ENCODE measurements around the gene CYB5A. TPM values are rescaled to one million over a fixed set of nuclear protein-coding genes. Genes with fewer than 3 reads are reported as not detected.
A peak's percentile ranks its signal among the peaks of the same experiment; 100 is the strongest.
"Not testable (repeated sequence)": the region's sequence is repeated elsewhere in the genome, so short reads cannot be mapped to it uniquely, and the experiment has no call there.

Gene CYB5A, protein sequence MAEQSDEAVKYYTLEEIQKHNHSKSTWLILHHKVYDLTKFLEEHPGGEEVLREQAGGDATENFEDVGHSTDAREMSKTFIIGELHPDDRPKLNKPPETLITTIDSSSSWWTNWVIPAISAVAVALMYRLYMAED
- 32.7 TPM for polyA plus RNA-seq (2013, experiment 1 of 2; ENCODE audit: insufficient read length)
- polyA plus RNA-seq (2013, experiment 2 of 2; ENCODE audit: insufficient read length), result 32.9 TPM

DNA sequence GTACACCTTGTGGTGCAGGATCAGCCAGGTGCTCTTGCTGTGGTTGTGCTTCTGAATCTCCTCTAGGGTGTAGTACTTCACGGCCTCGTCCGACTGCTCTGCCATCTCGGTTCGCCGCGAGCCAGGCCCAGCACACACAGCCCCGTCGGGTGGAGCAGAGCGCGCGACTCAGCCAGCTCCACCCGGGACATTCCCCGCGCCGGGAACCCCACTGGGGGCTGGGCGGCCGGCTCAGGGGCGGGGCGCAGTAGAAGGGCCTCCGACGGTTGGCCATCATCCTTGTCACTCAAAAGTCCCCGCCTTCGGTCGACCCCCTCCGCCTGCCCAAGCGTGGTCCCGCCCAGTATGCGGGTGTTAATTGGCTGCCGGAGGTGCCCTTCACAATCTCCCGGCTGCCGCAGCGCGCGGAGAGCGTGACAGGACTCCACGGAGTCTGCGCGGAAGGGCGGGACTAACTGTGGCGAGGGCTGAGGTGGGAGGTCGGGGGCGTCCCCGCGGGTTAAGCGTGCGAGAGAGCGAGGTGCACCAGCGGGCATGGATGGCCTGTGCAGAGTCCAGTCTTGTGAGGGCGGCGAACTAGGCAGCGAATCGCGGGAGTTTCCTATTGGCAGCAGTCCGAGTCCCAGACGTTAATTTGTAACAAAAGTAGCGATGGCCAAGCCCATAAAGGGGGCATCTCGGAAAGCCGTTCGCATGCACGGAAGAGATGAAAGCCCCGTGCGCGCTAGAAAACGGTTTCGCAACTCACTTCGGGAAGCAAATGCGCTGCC, at the start of gene CYB5A:
CYB5A (minus strand) TSS at position 193 of the 770 bp plus-strand sequence; CDS start at position 105, 88 bp downstream.
- DNase-seq, result peak; percentile 97

DNA sequence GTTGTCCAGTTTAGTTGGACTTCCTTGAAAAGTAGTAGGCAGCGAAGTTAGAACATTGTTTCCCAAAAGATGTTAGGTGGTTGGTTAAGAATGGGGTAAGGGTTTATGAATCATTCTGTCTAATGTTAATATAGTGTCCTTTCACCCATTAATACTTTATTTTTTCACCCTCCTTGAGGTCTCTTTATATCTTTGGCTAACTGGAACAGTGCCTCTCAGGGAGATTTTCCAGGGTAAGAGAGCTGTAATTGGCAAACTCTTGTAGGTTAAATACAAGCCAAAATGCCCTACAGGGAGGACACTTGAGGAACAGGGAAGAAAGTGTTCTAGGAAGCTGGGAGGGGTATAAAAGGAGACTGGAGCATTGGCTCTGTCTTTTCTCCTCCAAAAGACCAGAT, 46.1 kb upstream of the CYB5A start:
- DNase-seq, result no peak

DNA sequence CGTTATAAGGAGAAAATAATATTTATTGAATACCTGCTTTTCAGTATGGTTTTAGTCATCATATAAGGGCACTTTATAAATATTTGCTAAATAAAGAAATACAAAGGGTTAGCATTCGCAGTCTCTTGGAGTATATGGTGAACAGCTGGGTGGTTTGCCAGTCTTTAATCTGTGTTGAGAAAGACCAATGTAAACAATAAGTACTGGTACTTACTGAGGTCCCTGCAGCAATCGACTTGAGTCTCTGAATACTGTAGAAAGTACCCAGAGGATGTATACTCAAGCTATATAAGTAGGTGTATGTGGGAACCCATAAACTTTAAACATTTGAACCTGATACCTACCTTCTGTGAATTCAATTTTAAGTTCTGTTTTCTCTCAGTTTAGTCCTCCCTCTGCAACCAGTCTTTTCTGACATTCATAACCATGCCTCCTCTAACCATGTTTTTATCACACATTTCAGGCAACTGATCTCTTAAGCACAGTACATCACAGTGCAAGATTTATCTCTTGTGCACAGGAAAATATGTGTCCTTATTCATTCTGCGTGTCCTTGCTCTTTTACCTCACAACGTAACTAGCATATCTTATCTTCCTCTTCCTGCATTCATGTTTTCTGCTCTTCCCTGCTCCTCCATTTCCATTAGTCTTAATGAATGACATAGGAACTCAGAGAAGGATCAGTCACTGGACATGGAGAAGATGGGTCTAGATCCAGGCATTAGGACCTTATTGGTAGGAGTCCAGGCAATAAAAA, 45.6 kb upstream of the CYB5A start:
- DNase-seq, result no peak

DNA sequence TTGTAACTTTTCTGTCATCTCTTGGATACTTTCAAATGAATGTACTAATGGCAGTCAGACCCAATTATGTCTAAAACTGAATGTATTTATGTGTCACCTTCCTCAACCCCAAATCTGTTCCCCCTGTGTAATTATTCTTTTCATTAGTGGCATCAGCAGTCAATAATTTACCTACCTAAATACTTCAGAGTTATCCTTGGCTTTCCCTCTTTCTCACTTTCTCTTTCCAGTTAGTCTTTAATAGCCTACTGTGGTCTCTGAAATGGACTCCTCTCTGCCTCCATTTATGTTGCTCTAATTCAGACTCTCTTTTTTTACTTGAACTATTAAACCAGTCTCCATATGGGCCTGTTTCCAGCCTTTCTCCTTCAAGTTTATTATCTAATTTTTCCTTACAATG, 44.9 kb upstream of the CYB5A start:
- no peak for DNase-seq

DNA sequence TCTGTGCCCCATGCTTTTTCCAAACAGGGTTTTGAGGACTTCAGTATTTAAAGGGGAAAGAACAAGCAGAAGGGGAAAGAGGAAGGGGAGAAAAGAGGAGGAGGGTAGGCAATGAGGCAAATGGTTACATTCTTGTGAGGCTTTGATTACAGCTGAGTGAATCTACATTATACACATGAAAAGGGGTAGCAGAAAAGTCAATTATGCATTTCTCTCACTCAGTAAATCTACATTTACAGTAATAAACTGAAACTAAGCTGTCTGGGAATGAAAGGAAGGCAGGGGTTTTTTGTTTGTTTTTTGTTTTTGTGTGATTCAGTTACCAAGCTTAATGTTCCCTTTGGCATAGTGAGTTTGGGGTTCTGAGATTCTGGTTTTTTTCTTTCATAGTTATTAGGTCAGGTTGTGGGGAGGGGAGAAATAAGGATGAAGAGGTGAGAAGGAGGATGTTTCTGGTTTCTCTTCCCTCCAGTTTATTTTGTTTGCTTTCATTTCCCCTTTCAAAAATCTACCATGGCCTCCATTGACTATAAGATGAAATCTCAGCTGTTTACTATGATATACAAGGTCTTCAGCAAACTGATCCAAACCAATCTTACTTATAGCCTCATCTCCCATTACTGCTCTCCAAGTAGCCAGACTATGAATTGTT, 42.6 kb upstream of the CYB5A start:
- no peak for DNase-seq

DNA sequence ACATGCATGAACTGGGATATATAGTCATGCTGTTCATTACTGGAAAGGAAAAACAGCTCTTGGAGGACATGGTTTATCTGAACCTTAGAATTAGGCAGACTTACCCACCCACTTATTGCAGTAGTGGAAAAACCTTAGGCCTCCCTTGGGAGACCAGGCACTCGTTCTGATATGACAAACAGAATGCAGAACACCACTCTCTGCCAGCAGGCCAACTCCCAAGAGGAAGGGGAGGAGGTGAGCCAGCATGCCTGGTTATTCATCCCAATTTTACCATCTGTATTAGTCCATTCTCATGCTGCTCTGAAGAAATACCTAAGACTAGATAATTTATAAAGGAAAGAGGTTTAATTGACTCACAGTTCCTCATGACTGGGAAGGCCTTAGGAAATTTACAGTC, 41.3 kb upstream of the CYB5A start:
- DNase-seq, result peak; percentile 3

DNA sequence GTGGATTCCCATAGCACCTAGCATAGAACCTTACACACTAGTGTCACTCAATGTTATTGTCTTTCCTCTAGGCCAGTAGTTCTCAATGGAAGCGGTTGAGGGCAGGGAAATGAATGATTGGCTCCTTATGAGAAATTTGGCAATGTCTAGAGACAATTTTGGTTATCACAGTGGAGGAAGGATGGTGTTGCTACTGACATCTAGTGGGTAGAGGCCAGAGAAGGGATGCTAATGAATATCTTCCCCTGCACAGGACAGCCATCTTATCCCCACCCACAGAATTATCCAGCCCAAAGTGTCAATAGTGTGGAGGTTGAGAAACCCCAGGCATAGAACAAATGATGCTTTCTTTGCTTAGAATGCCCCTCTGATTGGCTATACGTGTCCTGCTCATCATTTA, 39.6 kb upstream of the CYB5A start:
- DNase-seq, result peak; percentile 61

DNA sequence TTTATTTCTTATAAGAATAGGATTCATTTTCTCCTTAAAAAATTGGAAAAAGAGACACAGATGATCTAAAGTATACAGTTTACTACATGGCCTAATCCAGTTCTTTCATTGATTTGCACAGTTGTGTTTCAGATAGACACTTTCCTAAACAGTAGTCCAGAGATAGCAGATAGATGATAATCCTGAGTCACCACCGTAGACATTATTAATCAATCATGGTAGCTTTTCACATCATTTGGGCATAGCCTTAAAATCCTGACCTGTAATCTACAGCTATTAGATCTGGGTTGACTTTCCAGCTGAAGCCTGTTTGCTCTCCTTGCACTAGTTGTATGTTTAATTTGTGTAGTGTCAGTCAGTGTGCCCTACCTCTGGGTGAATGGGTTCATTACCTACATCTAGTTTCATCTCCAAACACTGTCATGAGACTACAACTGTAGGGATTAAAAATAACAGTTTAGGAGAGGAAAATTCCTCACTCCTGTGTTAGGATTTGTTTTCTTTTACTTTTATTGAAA, 38.0 kb upstream of the CYB5A start:
- DNase-seq, result no peak

DNA sequence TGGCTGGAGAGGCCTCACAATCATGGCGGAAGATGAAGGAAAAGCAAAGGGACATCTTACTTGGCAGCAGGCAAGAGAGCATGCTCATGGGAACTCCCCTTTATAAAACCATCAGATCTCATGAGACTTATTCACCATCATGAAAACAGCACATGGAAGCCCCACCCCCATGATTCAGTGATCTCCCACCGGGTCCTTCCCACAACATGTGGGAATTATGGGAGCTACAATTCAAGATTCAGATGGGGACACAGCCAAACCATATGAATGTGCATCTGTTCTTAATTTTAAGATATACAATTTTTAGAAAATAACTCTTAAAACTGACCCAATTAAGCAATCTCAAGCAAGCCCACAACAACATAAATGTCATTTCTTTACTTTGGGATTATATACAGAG, 36.4 kb upstream of the CYB5A start:
- DNase-seq, result peak; percentile 90

DNA sequence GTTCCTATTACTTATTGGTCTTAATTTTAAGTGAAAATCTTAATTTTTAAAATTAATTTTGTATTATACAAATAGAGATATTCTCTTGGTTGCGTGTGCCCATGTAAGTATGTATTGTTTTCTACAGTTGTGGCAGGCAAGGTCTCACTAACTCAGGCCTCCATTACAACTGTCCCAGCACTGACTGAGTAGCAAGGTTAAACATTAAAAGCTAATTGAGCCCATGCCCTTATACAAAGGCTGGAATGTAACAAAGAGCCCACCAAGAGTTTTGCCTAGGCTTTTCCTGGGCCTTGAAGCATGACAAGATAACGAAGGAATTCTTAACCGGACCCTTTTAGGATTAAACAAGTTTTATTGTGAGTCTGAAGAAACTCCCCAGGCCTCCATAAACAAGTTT, 35.0 kb upstream of the CYB5A start:
- DNase-seq, result not testable (repeated sequence)

DNA sequence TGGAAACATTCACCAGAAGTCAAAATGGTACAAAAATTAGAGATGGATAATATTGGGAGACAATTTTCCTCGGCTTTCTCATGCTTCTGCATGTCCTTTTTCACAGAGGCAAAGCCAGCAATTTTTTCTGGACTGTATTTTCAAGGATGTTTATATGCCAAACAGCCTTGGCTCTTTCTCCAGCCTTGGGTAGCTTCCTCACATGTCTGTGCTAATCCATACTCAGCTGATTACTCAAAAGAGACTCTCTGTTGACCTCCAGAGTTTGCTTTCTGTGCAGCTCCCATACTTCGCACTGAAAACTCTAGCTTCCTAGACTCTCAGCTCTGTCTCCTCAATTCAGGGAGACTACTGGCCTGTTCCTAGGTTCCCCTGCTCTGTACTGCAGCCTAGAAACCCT, 34.5 kb upstream of the CYB5A start:
- no peak for DNase-seq

DNA sequence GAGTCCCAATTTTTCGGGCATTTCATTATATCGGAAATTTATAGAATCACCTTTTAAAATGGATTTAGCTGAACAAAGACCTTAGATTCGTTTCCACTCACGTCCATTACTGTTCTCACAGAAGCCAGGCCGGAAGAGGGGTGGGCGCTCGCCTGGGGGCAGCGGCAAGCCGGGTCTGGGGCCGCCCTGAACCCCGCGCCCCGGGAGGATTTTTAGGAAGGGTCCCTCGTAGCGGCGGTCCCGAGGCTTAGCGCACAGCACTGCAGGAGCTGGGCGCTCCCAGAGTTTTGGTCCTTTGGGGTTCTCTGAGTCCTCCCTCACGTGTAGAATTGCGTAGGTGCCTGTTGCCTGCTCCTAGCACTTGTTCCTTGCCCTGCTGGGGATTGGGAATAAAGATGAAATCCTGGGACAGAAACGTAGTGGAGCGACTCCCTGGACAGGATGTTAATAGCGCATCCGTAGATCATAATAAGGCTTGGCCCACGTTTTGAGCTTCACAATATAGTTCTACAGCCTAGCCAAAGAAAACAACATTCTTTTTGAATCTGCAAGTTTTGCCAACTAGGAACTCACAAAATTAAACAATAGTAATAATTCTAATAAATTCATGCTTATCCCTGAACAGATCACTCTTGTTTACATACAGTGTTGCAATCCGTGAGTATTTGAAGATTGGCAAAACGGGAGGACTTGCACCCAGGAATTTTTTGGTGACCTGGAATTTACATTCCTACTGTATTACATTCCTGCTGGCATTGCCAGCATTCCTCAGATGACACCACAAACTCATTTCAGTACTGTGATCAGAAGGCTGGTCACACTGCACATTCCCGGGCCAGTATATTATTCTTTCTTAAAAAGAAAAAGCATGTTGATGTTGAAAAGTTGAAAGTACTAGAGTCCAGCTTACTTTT, 24.8 kb upstream of the CYB5A start:
- peak; percentile 92 for DNase-seq

DNA sequence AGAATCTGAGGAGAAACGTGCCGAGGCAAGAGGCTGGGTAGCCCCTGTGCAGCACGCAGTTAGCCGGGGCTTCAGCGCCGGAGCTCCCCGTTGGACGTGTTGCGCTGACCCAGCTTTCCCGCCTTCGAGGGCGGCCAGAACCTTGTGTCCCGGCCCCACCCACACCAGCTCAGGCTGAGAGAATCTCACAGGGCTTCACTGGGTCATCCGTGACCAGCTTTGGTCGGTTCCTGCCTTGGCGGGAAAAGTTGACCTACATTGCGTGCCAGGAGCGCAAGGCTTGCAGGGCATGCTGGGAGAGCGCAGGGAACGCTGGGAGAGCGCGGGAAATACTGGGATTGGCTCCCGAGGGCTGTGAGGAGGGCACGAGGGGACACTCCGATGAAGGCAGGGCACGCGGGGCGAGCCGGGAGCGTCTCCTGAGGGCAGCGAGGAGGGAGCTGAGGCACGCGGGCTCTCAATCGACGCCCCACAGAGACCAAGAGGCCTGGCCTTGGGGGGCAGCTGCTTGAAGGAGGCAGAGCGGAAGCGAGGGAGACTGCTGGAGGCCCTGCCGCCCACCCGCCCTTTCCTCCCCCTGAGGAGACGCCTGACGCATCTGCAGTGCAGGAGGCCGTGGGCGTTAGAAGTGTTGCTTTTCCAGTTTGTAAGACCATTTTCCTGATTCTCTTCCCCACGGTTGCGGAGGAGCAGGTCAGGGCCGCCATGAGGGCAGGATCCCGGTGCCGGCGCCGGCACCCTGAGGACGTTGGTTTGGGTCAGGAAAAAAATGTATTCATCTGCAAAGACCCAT, 23.9 kb upstream of the CYB5A start, which contains the start of gene C18orf63:
C18orf63 (plus strand) TSS at position 376 of the 793 bp plus-strand sequence. CDS start 2,027 bp downstream, outside the sequence.
- DNase-seq, result no peak

DNA sequence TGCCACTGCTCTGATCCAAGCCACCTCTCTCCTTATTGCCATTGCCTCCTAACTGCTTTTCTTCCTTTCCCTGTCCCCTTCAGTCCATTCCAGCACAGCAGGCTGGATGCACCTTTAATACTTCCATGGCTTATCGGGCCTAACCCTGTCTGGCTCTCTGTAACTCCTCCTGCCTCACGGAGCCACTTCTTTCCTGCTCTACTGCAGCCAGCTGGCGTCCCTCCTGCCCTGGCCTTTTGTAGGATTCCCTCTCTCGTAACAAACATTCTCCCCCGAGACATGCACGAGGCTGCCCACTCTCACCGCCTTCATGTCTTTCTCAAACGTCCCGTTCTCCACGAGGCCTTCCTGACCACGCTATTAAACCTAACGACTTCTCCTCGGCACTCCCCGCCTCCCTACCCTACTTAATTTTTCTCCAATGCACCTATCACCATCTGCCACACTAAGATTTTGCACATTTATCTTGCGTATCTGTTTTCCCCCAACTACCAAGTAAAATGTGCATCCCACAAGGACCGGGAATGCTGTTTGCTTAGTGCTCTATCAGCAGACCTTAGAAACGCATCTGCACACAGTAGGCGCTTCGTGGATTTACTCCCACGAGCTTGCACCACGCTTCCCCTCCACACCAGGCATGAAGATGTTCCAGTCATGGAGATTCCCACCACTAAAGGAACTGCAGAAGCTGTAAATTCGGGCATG, 23.1 kb upstream of the CYB5A start:
- DNase-seq, result no peak

DNA sequence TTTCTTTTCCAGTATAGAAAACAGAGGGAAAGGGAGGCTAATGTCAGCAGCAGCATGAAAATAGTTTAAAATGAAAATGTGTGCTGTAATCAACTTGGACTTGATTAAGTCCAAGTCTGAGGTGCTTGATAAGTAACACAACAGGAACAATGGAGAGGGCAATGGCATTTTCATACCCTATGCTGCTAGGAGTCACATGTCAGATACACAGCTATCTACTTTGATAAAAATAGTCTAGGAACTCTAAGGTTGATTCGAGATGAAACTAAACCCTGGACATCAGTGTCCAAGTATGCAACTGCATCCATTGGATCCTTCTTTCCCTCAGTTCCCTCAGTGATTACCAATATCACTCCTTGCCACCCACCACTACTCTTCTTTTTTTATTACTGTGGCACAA, 19.2 kb upstream of the CYB5A start:
- DNase-seq, result no peak

DNA sequence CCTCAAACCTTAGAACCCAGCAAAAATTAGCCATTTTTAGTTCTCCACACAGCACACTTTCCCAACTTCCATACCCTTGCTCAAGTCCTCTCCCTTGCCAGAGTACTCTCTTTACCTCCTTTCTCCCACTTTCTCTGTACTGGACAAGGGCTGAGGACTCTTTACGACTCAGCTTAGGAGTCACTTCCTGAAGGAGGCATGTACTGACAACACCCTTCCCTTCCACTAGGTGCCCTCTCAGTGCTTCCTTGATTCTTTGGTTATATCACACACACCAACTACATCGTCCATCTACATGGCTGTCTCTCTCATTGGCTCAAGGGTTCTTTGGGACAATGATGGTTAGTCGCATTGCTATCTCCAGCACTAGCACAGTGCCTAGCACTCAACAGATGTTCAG, 18.6 kb upstream of the CYB5A start:
- DNase-seq, result peak; percentile 57

DNA sequence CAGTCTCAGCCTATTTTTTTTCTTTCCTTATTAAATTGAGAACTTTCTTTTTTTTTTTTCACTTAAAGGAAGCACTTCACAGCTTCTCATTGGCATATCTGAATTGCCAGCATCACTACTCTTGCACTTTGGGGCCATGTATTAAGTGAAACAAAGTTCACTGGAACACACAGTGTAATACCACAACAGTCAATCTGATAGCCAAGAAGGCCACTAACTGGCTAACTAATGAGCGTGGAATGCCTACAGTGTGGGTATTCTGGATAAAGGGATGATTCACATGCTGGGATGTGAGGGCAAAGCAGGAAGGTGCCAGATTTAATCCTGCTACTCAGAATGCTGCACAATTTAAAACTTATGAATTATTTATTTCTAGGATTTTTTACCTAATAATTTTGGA, 12.2 kb upstream of the CYB5A start:
- peak; percentile 33 for DNase-seq

DNA sequence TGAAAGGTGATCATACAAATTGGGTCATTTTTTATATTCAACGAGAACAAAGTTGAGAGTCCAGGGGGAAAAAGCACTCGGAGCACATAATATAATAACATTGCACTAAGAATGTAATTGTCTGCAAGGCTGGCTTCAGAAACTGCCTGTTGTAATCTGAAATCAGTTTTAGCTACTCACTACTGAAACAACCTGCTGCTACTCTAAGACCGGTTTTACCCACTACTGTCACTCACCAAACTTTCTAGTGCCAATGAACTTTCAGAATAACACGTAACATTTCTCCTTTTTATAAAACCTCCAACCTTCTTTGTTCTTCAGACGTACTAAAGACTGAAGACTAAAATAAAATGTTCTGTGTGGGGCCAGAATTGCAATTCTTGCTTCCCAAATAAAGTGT, 11.5 kb upstream of the CYB5A start:
- no peak for DNase-seq

DNA sequence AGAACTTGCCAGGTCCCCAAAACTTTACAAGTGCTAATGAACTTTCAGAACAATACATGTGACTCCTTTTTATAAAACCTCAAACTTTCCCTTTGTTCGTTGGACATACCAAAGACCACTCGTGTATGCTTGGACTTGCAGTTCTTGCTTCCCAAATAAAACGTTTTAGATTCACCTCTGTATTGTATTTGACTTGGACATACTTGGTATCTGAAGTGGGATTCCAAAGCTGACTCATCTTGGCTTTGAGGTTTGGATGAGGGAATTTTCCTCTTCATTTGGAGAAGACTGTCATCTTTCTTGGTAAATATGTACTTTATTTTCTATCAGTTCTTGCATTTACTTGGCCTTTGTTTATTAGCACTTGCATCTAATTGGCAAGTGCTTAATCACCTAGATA, 8.0 kb upstream of the CYB5A start:
- peak; percentile 28 for DNase-seq

DNA sequence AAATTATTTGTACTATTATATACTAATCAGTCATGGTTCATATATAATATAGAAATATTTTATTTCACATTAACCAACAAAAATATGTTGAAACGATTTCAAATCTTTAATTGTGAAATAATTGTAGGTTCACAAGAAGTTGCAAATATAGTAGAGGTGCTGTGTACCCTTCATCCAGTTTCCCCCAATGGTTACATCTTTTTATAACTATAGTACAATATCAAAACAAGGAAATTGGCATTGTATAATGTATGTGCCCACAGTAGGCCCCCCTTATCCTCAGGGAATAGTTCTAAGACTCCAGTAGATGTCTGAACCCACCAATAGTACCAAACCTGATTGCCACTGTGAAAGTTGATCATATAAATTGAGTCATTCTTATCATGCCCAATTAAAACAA, 7.4 kb upstream of the CYB5A start:
- DNase-seq, result no peak
